ENCODE data around the gene GORASP2.
"Not testable (repeated sequence)": the region's sequence is repeated elsewhere in the genome, so short reads cannot be mapped to it uniquely, and the experiment has no call there.

DNA sequence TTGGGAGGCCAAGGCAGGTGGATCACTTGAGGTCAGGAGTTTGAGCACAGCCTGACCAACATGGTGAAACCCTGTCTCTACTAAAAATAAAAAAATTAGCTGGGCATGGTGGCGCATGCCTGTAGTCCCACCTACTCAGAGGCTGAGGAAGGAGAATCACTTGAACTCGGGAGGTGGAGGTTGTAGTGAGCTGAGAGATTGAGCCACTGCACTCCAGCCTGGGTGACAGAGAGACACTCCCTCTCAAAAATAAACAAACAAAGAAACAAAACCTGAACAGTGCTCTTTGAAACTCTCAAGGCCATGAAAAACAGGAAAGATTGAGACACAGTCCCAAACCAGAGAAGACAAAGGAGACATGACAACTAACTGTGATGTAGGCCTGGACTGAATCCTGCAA is 7.2 kb upstream of the GORASP2 start:
- TF ChIP-seq EZH2 (IDR thresholded peaks at IDR 0.05; ENCODE audit: low read depth, unreplicated experiment); CREB1 (CRISPR knock-in tag; IDR thresholded peaks at IDR 0.05; ENCODE audit: low read depth); NANOG (IDR thresholded peaks at IDR 0.05; ENCODE audit: borderline replicate concordance); POLR2AphosphoS5 (IDR thresholded peaks at IDR 0.05; ENCODE audit: low read depth): not testable (repeated sequence)
- TF ChIP-seq, protein P1, sequence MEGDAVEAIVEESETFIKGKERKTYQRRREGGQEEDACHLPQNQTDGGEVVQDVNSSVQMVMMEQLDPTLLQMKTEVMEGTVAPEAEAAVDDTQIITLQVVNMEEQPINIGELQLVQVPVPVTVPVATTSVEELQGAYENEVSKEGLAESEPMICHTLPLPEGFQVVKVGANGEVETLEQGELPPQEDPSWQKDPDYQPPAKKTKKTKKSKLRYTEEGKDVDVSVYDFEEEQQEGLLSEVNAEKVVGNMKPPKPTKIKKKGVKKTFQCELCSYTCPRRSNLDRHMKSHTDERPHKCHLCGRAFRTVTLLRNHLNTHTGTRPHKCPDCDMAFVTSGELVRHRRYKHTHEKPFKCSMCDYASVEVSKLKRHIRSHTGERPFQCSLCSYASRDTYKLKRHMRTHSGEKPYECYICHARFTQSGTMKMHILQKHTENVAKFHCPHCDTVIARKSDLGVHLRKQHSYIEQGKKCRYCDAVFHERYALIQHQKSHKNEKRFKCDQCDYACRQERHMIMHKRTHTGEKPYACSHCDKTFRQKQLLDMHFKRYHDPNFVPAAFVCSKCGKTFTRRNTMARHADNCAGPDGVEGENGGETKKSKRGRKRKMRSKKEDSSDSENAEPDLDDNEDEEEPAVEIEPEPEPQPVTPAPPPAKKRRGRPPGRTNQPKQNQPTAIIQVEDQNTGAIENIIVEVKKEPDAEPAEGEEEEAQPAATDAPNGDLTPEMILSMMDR (conservative IDR thresholded peaks at IDR 0.05; ENCODE audit: low read depth in 2 of 2), result not testable (repeated sequence)
- TF ChIP-seq, protein P2, sequence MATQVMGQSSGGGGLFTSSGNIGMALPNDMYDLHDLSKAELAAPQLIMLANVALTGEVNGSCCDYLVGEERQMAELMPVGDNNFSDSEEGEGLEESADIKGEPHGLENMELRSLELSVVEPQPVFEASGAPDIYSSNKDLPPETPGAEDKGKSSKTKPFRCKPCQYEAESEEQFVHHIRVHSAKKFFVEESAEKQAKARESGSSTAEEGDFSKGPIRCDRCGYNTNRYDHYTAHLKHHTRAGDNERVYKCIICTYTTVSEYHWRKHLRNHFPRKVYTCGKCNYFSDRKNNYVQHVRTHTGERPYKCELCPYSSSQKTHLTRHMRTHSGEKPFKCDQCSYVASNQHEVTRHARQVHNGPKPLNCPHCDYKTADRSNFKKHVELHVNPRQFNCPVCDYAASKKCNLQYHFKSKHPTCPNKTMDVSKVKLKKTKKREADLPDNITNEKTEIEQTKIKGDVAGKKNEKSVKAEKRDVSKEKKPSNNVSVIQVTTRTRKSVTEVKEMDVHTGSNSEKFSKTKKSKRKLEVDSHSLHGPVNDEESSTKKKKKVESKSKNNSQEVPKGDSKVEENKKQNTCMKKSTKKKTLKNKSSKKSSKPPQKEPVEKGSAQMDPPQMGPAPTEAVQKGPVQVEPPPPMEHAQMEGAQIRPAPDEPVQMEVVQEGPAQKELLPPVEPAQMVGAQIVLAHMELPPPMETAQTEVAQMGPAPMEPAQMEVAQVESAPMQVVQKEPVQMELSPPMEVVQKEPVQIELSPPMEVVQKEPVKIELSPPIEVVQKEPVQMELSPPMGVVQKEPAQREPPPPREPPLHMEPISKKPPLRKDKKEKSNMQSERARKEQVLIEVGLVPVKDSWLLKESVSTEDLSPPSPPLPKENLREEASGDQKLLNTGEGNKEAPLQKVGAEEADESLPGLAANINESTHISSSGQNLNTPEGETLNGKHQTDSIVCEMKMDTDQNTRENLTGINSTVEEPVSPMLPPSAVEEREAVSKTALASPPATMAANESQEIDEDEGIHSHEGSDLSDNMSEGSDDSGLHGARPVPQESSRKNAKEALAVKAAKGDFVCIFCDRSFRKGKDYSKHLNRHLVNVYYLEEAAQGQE (IDR thresholded peaks at IDR 0.05; ENCODE audit: unreplicated experiment), result not testable (repeated sequence)
- TF ChIP-seq, protein P3, sequence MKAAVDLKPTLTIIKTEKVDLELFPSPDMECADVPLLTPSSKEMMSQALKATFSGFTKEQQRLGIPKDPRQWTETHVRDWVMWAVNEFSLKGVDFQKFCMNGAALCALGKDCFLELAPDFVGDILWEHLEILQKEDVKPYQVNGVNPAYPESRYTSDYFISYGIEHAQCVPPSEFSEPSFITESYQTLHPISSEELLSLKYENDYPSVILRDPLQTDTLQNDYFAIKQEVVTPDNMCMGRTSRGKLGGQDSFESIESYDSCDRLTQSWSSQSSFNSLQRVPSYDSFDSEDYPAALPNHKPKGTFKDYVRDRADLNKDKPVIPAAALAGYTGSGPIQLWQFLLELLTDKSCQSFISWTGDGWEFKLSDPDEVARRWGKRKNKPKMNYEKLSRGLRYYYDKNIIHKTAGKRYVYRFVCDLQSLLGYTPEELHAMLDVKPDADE (IDR thresholded peaks at IDR 0.05), result not testable (repeated sequence)
